Neural cell (in vitro differentiated cells): Measurements from ENCODE around the gene PGM5. TPM values are rescaled to one million over a fixed set of nuclear protein-coding genes. Genes with fewer than 3 reads are reported as not detected.

ENCODE experiments used
- H2AFZ ChIP-seq: fragments of 200-600, 300-800 bp; sonication (generic), shearing (Covaris generic); 2 replicates; pipeline ENCODE4 v1.6.0; 2014; ENCODE audit warnings: low read depth, mild to moderate bottlenecking, antibody characterized with exemption, low read length, moderate library complexity
- H3F3A ChIP-seq: fragments of 200-600 bp; shearing (Covaris generic); 2 replicates; pipeline ENCODE4 v1.6.1; 2016; ENCODE audit warnings: mild to moderate bottlenecking, moderate library complexity, mixed read lengths, antibody characterized with exemption, low read length; ENCODE audit not compliant: insufficient read depth, poor library complexity, severe bottlenecking
- H3K27ac ChIP-seq: fragments of 200-600, 300-800 bp; sonication (generic), shearing (Covaris generic); 2 replicates; pipeline ENCODE4 v1.5.1; 2014; ENCODE audit warnings: mild to moderate bottlenecking, low read length, moderate library complexity
- H3K27me3 ChIP-seq: fragments of 300-800, 200-600 bp; sonication (generic), shearing (Covaris generic); 2 replicates; pipeline ENCODE4 v1.6.0; 2014; ENCODE audit warnings: mild to moderate bottlenecking, low read depth, low read length, moderate library complexity; ENCODE audit not compliant: insufficient read depth
- H3K36me3 ChIP-seq: fragments of 300-800, 200-600 bp; sonication (generic), shearing (Covaris generic); 2 replicates; pipeline ENCODE4 v1.5.1; 2014; ENCODE audit warnings: mild to moderate bottlenecking, antibody characterized with exemption, low read length, moderate library complexity; ENCODE audit not compliant: insufficient read depth
- H3K4me2 ChIP-seq: fragments of 300-800, 200-600 bp; sonication (generic), shearing (Covaris generic); 2 replicates; pipeline ENCODE4 v1.6.0; 2014; ENCODE audit warnings: mild to moderate bottlenecking, low read length
- H3K4me3 ChIP-seq: fragments of 300-800, 200-600 bp; sonication (generic), shearing (Covaris generic); 2 replicates; pipeline ENCODE4 v1.5.1; 2014; ENCODE audit warnings: mild to moderate bottlenecking, low read length, moderate library complexity
- H3K79me2 ChIP-seq: fragments of 200-600 bp; shearing (Covaris generic); replicated peaks from 2 replicates; pipeline ENCODE4 v1.6.0; 2014; ENCODE audit warnings: mild to moderate bottlenecking, low read length, moderate library complexity; ENCODE audit not compliant: insufficient read depth
- H3K9ac ChIP-seq: fragments of 300-800, 200-600 bp; sonication (generic), shearing (Covaris generic); 2 replicates; pipeline ENCODE4 v1.6.1; 2016; ENCODE audit warnings: mild to moderate bottlenecking, low read length, mixed read lengths
- H3K9me2 ChIP-seq: fragments of 200-600 bp; shearing (Covaris generic); 2 replicates; pipeline ENCODE4 v1.6.1; 2016; ENCODE audit warnings: mild to moderate bottlenecking, low read length, mixed read lengths; ENCODE audit not compliant: insufficient read depth
- H3K9me3 ChIP-seq: fragments of 200-600, 300-800 bp; sonication (generic), shearing (Covaris generic); 2 replicates; pipeline ENCODE4 v1.6.1; 2016; ENCODE audit warnings: mild to moderate bottlenecking, mixed run types, low read length, moderate library complexity, mixed read lengths
- H4K20me1 ChIP-seq: fragments of 200-600 bp; shearing (Covaris generic); 2 replicates; pipeline ENCODE4 v1.6.1; 2016; ENCODE audit warnings: mild to moderate bottlenecking, mixed run types; ENCODE audit not compliant: insufficient read depth
- EP300 ChIP-seq: fragments of 450-650 bp; conservative IDR thresholded peaks from 2 replicates; pipeline ENCODE4 v1.6.1; 2014; ENCODE audit warnings: antibody characterized with exemption, mild to moderate bottlenecking, moderate library complexity; ENCODE audit not compliant: poor library complexity, severe bottlenecking
- EZH2 ChIP-seq: fragments of 200-600, 300-800 bp; shearing (Covaris generic), sonication (generic); IDR thresholded peaks from 2 replicates; pipeline ENCODE4 v1.6.1; 2014; ENCODE audit warnings: antibody characterized with exemption, low read length, borderline replicate concordance, mild to moderate bottlenecking; ENCODE audit not compliant: insufficient read depth, poor library complexity, severe bottlenecking
- MXI1 ChIP-seq: fragments of 450-650 bp; conservative IDR thresholded peaks from 2 replicates; pipeline ENCODE4 v1.6.1; 2014; ENCODE audit warnings: antibody characterized with exemption, mild to moderate bottlenecking; ENCODE audit not compliant: poor library complexity, severe bottlenecking
- POLR2AphosphoS5 ChIP-seq: IDR thresholded peaks from 2 replicates; pipeline ENCODE4 v1.6.1; 2012
- RAD21 ChIP-seq: fragments of 450-650 bp; conservative IDR thresholded peaks from 2 replicates; pipeline ENCODE4 v1.6.1; 2014; ENCODE audit warnings: antibody characterized with exemption, mild to moderate bottlenecking, moderate library complexity
- SMC3 ChIP-seq: fragments of 450-650 bp; conservative IDR thresholded peaks from 2 replicates; pipeline ENCODE4 v1.6.1; 2014; ENCODE audit warnings: antibody characterized with exemption, mild to moderate bottlenecking, moderate library complexity; ENCODE audit not compliant: poor library complexity
- TAF1 ChIP-seq: IDR thresholded peaks from 2 replicates; pipeline ENCODE4 v1.6.1; 2012; ENCODE audit warnings: low read depth
- polyA plus RNA-seq: library from polyadenylated mRNA; depleted of rRNA; stranded (reverse); fragments of >200 nt; gene quantifications from 2 replicates; pipeline ENCODE4 v1.2.3, GENCODE V29; 2014
- TF ChIP-seq, protein P1 (sequence below): IDR thresholded peaks from 2 replicates; pipeline ENCODE4 v1.6.1; 2012; ENCODE audit warnings: borderline replicate concordance
- TF ChIP-seq, protein P2 (sequence below): fragments of 450-650 bp; IDR thresholded peaks from 2 replicates; pipeline ENCODE4 v1.5.1; 2014; ENCODE audit warnings: antibody characterized with exemption, mild to moderate bottlenecking, moderate library complexity; ENCODE audit not compliant: poor library complexity, severe bottlenecking

PGM5 gene
- polyA plus RNA-seq, 1 donor from 2014 or later, result not detected

DNA sequence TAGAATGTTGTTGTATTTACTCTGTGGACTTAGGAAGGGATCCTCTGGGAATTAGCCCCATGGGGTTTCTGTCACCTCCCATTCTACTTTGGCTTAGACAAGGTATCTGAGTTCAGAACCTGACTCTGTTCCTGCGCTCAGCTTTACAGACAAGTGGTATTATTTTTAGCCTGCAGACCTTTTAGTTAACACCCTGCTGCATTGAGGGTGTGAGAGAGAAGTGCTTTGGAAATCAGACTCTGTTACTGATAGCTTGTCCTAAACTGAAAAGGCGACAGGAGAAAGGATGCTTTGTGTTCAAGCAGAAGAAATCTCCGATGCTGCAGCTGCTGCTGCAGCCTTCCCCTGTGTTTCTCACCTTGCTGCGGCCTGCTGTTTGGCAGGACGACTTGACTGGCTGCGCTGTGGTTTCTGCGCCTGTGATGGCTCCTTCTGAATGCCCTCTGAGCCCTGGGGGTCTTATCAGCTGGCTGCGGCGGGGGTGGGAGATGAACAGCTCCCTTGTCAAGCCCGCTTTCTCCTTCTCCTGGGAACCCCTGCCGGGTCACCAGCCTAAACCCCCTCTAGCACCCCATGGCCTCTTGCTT is 61.9 kb downstream of the PGM5 start:
- no peak overlapping the region for H2AFZ ChIP-seq
- H3K4me2 ChIP-seq, result no peak overlapping the region
- H3K9me2 ChIP-seq, result no peaks in the 10 kb centered on the region
- H3F3A ChIP-seq, result no peaks in the 10 kb centered on the region
- no peaks in the 10 kb centered on the region for H3K36me3 ChIP-seq
- H4K20me1 ChIP-seq, result no peaks in the 10 kb centered on the region
- no peaks in the 10 kb centered on the region for H3K79me2 ChIP-seq
- no peak overlapping the region for H3K4me3 ChIP-seq
- TF ChIP-seq POLR2AphosphoS5, result no peak
- TF ChIP-seq, protein P1, sequence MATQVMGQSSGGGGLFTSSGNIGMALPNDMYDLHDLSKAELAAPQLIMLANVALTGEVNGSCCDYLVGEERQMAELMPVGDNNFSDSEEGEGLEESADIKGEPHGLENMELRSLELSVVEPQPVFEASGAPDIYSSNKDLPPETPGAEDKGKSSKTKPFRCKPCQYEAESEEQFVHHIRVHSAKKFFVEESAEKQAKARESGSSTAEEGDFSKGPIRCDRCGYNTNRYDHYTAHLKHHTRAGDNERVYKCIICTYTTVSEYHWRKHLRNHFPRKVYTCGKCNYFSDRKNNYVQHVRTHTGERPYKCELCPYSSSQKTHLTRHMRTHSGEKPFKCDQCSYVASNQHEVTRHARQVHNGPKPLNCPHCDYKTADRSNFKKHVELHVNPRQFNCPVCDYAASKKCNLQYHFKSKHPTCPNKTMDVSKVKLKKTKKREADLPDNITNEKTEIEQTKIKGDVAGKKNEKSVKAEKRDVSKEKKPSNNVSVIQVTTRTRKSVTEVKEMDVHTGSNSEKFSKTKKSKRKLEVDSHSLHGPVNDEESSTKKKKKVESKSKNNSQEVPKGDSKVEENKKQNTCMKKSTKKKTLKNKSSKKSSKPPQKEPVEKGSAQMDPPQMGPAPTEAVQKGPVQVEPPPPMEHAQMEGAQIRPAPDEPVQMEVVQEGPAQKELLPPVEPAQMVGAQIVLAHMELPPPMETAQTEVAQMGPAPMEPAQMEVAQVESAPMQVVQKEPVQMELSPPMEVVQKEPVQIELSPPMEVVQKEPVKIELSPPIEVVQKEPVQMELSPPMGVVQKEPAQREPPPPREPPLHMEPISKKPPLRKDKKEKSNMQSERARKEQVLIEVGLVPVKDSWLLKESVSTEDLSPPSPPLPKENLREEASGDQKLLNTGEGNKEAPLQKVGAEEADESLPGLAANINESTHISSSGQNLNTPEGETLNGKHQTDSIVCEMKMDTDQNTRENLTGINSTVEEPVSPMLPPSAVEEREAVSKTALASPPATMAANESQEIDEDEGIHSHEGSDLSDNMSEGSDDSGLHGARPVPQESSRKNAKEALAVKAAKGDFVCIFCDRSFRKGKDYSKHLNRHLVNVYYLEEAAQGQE, result no peak
- TF ChIP-seq, protein P2, sequence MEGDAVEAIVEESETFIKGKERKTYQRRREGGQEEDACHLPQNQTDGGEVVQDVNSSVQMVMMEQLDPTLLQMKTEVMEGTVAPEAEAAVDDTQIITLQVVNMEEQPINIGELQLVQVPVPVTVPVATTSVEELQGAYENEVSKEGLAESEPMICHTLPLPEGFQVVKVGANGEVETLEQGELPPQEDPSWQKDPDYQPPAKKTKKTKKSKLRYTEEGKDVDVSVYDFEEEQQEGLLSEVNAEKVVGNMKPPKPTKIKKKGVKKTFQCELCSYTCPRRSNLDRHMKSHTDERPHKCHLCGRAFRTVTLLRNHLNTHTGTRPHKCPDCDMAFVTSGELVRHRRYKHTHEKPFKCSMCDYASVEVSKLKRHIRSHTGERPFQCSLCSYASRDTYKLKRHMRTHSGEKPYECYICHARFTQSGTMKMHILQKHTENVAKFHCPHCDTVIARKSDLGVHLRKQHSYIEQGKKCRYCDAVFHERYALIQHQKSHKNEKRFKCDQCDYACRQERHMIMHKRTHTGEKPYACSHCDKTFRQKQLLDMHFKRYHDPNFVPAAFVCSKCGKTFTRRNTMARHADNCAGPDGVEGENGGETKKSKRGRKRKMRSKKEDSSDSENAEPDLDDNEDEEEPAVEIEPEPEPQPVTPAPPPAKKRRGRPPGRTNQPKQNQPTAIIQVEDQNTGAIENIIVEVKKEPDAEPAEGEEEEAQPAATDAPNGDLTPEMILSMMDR, result no peak
- TF ChIP-seq RAD21, result no peak
- TF ChIP-seq MXI1, result no peak
- no peak for TF ChIP-seq TAF1
- TF ChIP-seq SMC3, result no peak
- no peak for TF ChIP-seq EP300
- TF ChIP-seq EZH2, result no peak
- no peak overlapping the region for H3K9ac ChIP-seq
- no peak overlapping the region for H3K27ac ChIP-seq
- no peaks in the 10 kb centered on the region for H3K27me3 ChIP-seq
- H3K9me3 ChIP-seq, result no peaks in the 10 kb centered on the region

GRCh38 chr9:68419901-68420300 is 63.5 kb downstream of the PGM5 start:
- Histone ChIP-seq H3K9ac (no peak overlapping the region), H3K27me3 (no peaks in the 10 kb centered on the region), H3F3A (no peaks in the 10 kb centered on the region), H3K36me3 (no peaks in the 10 kb centered on the region), H3K79me2 (no peaks in the 10 kb centered on the region), H3K9me2 (no peaks in the 10 kb centered on the region), H3K27ac (no peak overlapping the region), H2AFZ (no peak overlapping the region), H3K4me2 (no peak overlapping the region), H3K9me3 (no peaks in the 10 kb centered on the region), H4K20me1 (no peaks in the 10 kb centered on the region), H3K4me3 (no peak overlapping the region)
- TF ChIP-seq EZH2 (no peak), MXI1 (no peak), TAF1 (no peak), SMC3 (no peak), POLR2AphosphoS5 (no peak), RAD21 (no peak), EP300 (no peak)
- TF ChIP-seq, protein P1, result no peak
- TF ChIP-seq, protein P2, result no peak
